ENCODE results near the gene RPN2.
A peak's percentile ranks its signal among the peaks of the same experiment; 100 is the strongest.

RPN2 gene

GRCh38 chr20:37238426-37238825, 59.3 kb downstream of the RPN2 start:
- no peak overlapping the region for H3K27ac ChIP-seq (ENCODE audit: low read depth, low read length)
- no peak overlapping the region for H3K9ac ChIP-seq (ENCODE audit: low read length in 5 of 5)

GRCh38 chr20:37238935-37239451, 59.9 kb downstream of the RPN2 start:
- Histone ChIP-seq H3K9ac (ENCODE audit: low read length in 5 of 5) (no peak overlapping the region), H3K4me1 (ENCODE audit: control insufficient read depth in 5 of 5, insufficient read depth in 5 of 5, low read length in 5 of 5) (peaks cover 0 to 10% (median 7%) of the 10 kb centered on the region in 5 donors), H3K27me3 (ENCODE audit: control insufficient read depth in 5 of 5, insufficient read depth in 4 of 5, low read length in 5 of 5) (no peaks in the 10 kb centered on the region), H3K36me3 (ENCODE audit: control insufficient read depth in 5 of 5, insufficient read depth in 5 of 5, low read length in 5 of 5) (peaks cover 22 to 98% (median 84%) of the 10 kb centered on the region in 5 donors), H3K9me3 (ENCODE audit: control insufficient read depth in 5 of 5, low read length in 5 of 5) (no peaks in the 10 kb centered on the region), H3K4me3 (ENCODE audit: low read depth in 1 of 5, low read length in 5 of 5) (no peak overlapping the region), H3K27ac (ENCODE audit: low read depth, low read length) (no peak overlapping the region)

More at GRCh38 chr20:37238426-37238825, 59.3 kb downstream of the RPN2 start:
- Histone ChIP-seq H3K4me3 (ENCODE audit: low read depth in 1 of 5, low read length in 5 of 5) (no peak overlapping the region), H3K9me3 (ENCODE audit: control insufficient read depth in 5 of 5, low read length in 5 of 5) (no peaks in the 10 kb centered on the region), H3K36me3 (ENCODE audit: control insufficient read depth in 5 of 5, insufficient read depth in 5 of 5, low read length in 5 of 5) (peaks cover 27 to 98% (median 89%) of the 10 kb centered on the region in 5 donors), H3K4me1 (ENCODE audit: control insufficient read depth in 5 of 5, insufficient read depth in 5 of 5, low read length in 5 of 5) (peaks cover 0 to 4% (median 1%) of the 10 kb centered on the region in 5 donors), H3K27me3 (ENCODE audit: control insufficient read depth in 5 of 5, insufficient read depth in 4 of 5, low read length in 5 of 5) (no peaks in the 10 kb centered on the region)

- Histone ChIP-seq H3K4me1 (ENCODE audit: control insufficient read depth in 5 of 5, insufficient read depth in 5 of 5, low read length in 5 of 5) (peaks cover 0 to 12% (median 9%) of the 10 kb centered on the region in 5 donors), H3K36me3 (ENCODE audit: control insufficient read depth in 5 of 5, insufficient read depth in 5 of 5, low read length in 5 of 5) (peaks cover 18 to 85% (median 73%) of the 10 kb centered on the region in 5 donors), H3K9me3 (ENCODE audit: control insufficient read depth in 5 of 5, low read length in 5 of 5) (no peaks in the 10 kb centered on the region), H3K27me3 (ENCODE audit: control insufficient read depth in 5 of 5, insufficient read depth in 4 of 5, low read length in 5 of 5) (no peaks in the 10 kb centered on the region), H3K4me3 (ENCODE audit: low read depth in 1 of 5, low read length in 5 of 5) (no peak overlapping the region), H3K27ac (ENCODE audit: low read depth, low read length) (no peak overlapping the region), H3K9ac (ENCODE audit: low read length in 5 of 5) (no peak overlapping the region)
Measured at GRCh38 chr20:37240337-37241067, 61.4 kb downstream of the RPN2 start.

- Histone ChIP-seq H3K4me1 (ENCODE audit: control insufficient read depth in 5 of 5, insufficient read depth in 5 of 5, low read length in 5 of 5) (peaks cover 0 to 12% (median 9%) of the 10 kb centered on the region in 5 donors), H3K27me3 (ENCODE audit: control insufficient read depth in 5 of 5, insufficient read depth in 4 of 5, low read length in 5 of 5) (no peaks in the 10 kb centered on the region), H3K36me3 (ENCODE audit: control insufficient read depth in 5 of 5, insufficient read depth in 5 of 5, low read length in 5 of 5) (peaks cover 15 to 65% (median 55%) of the 10 kb centered on the region in 5 donors), H3K4me3 (ENCODE audit: low read depth in 1 of 5, low read length in 5 of 5) (no peak overlapping the region), H3K27ac (ENCODE audit: low read depth, low read length) (no peak overlapping the region), H3K9me3 (ENCODE audit: control insufficient read depth in 5 of 5, low read length in 5 of 5) (no peaks in the 10 kb centered on the region), H3K9ac (ENCODE audit: low read length in 5 of 5) (no peak overlapping the region)
Measured at GRCh38 chr20:37242503-37242902, 63.4 kb downstream of the RPN2 start.

- Histone ChIP-seq H3K4me1 (ENCODE audit: control insufficient read depth in 5 of 5, insufficient read depth in 5 of 5, low read length in 5 of 5) (peaks cover 0 to 12% (median 9%) of the 10 kb centered on the region in 5 donors), H3K27me3 (ENCODE audit: control insufficient read depth in 5 of 5, insufficient read depth in 4 of 5, low read length in 5 of 5) (no peaks in the 10 kb centered on the region), H3K4me3 (ENCODE audit: low read depth in 1 of 5, low read length in 5 of 5) (no peak overlapping the region), H3K9ac (ENCODE audit: low read length in 5 of 5) (peak overlapping the region in 2 of 5 donors; percentile 1 to 21), H3K9me3 (ENCODE audit: control insufficient read depth in 5 of 5, low read length in 5 of 5) (no peaks in the 10 kb centered on the region), H3K27ac (ENCODE audit: low read depth, low read length) (no peak overlapping the region), H3K36me3 (ENCODE audit: control insufficient read depth in 5 of 5, insufficient read depth in 5 of 5, low read length in 5 of 5) (peaks cover 12 to 57% (median 48%) of the 10 kb centered on the region in 5 donors)
Measured at GRCh38 chr20:37243076-37243936, 64.2 kb downstream of the RPN2 start.

GRCh38 chr20:37243937-37244571, 64.9 kb downstream of the RPN2 start:
- no peaks in the 10 kb centered on the region for H3K27me3 ChIP-seq (ENCODE audit: control insufficient read depth in 5 of 5, insufficient read depth in 4 of 5, low read length in 5 of 5)
- peaks cover 0 to 12% (median 9%) of the 10 kb centered on the region in 5 donors for H3K4me1 ChIP-seq (ENCODE audit: control insufficient read depth in 5 of 5, insufficient read depth in 5 of 5, low read length in 5 of 5)
- peaks cover 7 to 50% (median 40%) of the 10 kb centered on the region in 5 donors for H3K36me3 ChIP-seq (ENCODE audit: control insufficient read depth in 5 of 5, insufficient read depth in 5 of 5, low read length in 5 of 5)
- H3K9ac ChIP-seq (ENCODE audit: low read length in 5 of 5) = peak overlapping the region in 1 of 5 donors; percentile 1
- H3K9me3 ChIP-seq (ENCODE audit: control insufficient read depth in 5 of 5, low read length in 5 of 5) = no peaks in the 10 kb centered on the region
- no peak overlapping the region for H3K4me3 ChIP-seq (ENCODE audit: low read depth in 1 of 5, low read length in 5 of 5)
- H3K27ac ChIP-seq (ENCODE audit: low read depth, low read length) = no peak overlapping the region

GRCh38 chr20:37244572-37244957, 65.4 kb downstream of the RPN2 start:
- H3K4me3 ChIP-seq (ENCODE audit: low read depth in 1 of 5, low read length in 5 of 5) = no peak overlapping the region
- H3K9me3 ChIP-seq (ENCODE audit: control insufficient read depth in 5 of 5, low read length in 5 of 5) = no peaks in the 10 kb centered on the region
- H3K27ac ChIP-seq (ENCODE audit: low read depth, low read length) = no peak overlapping the region
- H3K4me1 ChIP-seq (ENCODE audit: control insufficient read depth in 5 of 5, insufficient read depth in 5 of 5, low read length in 5 of 5) = peaks cover 0 to 12% (median 9%) of the 10 kb centered on the region in 5 donors
- no peaks in the 10 kb centered on the region for H3K27me3 ChIP-seq (ENCODE audit: control insufficient read depth in 5 of 5, insufficient read depth in 4 of 5, low read length in 5 of 5)
- peaks cover 4 to 45% (median 35%) of the 10 kb centered on the region in 5 donors for H3K36me3 ChIP-seq (ENCODE audit: control insufficient read depth in 5 of 5, insufficient read depth in 5 of 5, low read length in 5 of 5)
- H3K9ac ChIP-seq (ENCODE audit: low read length in 5 of 5) = no peak overlapping the region

GRCh38 chr20:37245216-37246150, 66.4 kb downstream of the RPN2 start:
- Histone ChIP-seq H3K36me3 (ENCODE audit: control insufficient read depth in 5 of 5, insufficient read depth in 5 of 5, low read length in 5 of 5) (peaks cover 4 to 36% (median 28%) of the 10 kb centered on the region in 5 donors), H3K4me1 (ENCODE audit: control insufficient read depth in 5 of 5, insufficient read depth in 5 of 5, low read length in 5 of 5) (peaks cover 0 to 12% (median 9%) of the 10 kb centered on the region in 5 donors), H3K27me3 (ENCODE audit: control insufficient read depth in 5 of 5, insufficient read depth in 4 of 5, low read length in 5 of 5) (no peaks in the 10 kb centered on the region), H3K9ac (ENCODE audit: low read length in 5 of 5) (no peak overlapping the region), H3K9me3 (ENCODE audit: control insufficient read depth in 5 of 5, low read length in 5 of 5) (no peaks in the 10 kb centered on the region), H3K4me3 (ENCODE audit: low read depth in 1 of 5, low read length in 5 of 5) (no peak overlapping the region), H3K27ac (ENCODE audit: low read depth, low read length) (no peak overlapping the region)

- Histone ChIP-seq H3K27me3 (ENCODE audit: control insufficient read depth in 5 of 5, insufficient read depth in 4 of 5, low read length in 5 of 5) (no peaks in the 10 kb centered on the region), H3K9ac (ENCODE audit: low read length in 5 of 5) (no peak overlapping the region), H3K9me3 (ENCODE audit: control insufficient read depth in 5 of 5, low read length in 5 of 5) (no peaks in the 10 kb centered on the region)
Measured at GRCh38 chr20:37246736-37247135, 67.6 kb downstream of the RPN2 start.

More at GRCh38 chr20:37246736-37247135, 67.6 kb downstream of the RPN2 start:
- no peak overlapping the region for H3K4me3 ChIP-seq (ENCODE audit: low read depth in 1 of 5, low read length in 5 of 5)
- peaks cover 0 to 12% (median 9%) of the 10 kb centered on the region in 5 donors for H3K4me1 ChIP-seq (ENCODE audit: control insufficient read depth in 5 of 5, insufficient read depth in 5 of 5, low read length in 5 of 5)
- H3K36me3 ChIP-seq (ENCODE audit: control insufficient read depth in 5 of 5, insufficient read depth in 5 of 5, low read length in 5 of 5) = peaks cover 0 to 23% (median 17%) of the 10 kb centered on the region in 5 donors
- H3K27ac ChIP-seq (ENCODE audit: low read depth, low read length) = no peak overlapping the region
